Endodermal cell (in vitro differentiated cells): ENCODE data around the gene IFT27. TPM values are rescaled to one million over a fixed set of nuclear protein-coding genes. Genes with fewer than 3 reads are reported as not detected.

Source experiments
- DNase-seq: peaks from one replicate; pipeline ENCODE4 v3.0.0-alpha.2; 2017
- H3K27ac ChIP-seq: 2 replicates; pipeline ENCODE4 v1.5.1; 2013; ENCODE audit warnings: mild to moderate bottlenecking, low read depth, low read length, moderate library complexity
- H3K27me3 ChIP-seq: 2 replicates; pipeline ENCODE4 v1.6.1; 2013; ENCODE audit warnings: mild to moderate bottlenecking, low read length, moderate library complexity; ENCODE audit not compliant: insufficient read depth, control insufficient read depth, poor library complexity, severe bottlenecking
- H3K36me3 ChIP-seq: 2 replicates; pipeline ENCODE4 v1.7.0; 2013; ENCODE audit warnings: mild to moderate bottlenecking, low read length, moderate library complexity; ENCODE audit not compliant: control insufficient read depth, insufficient read depth
- H3K4me1 ChIP-seq: one replicate; pipeline ENCODE4 v1.7.0; 2013; ENCODE audit warnings: low read length; ENCODE audit not compliant: control insufficient read depth, insufficient read depth
- H3K4me3 ChIP-seq: 2 replicates; pipeline ENCODE4 v1.5.1; 2013; ENCODE audit warnings: mild to moderate bottlenecking, low read length, moderate library complexity
- H3K9ac ChIP-seq: 2 replicates; pipeline ENCODE4 v1.6.1; 2013; ENCODE audit warnings: mild to moderate bottlenecking, low read length, moderate library complexity; ENCODE audit not compliant: poor library complexity, severe bottlenecking; ENCODE audit errors: extremely low read depth
- H3K9me3 ChIP-seq: 2 replicates; pipeline ENCODE4 v1.6.1; 2013; ENCODE audit warnings: mild to moderate bottlenecking, low read length, moderate library complexity; ENCODE audit not compliant: control insufficient read depth
- H3K27ac Mint-ChIP-seq: 2 replicates; pipeline ENCODE4 v1.8.0; 2020; ENCODE audit warnings: mixed read lengths
- H3K27me3 Mint-ChIP-seq: 2 replicates; pipeline ENCODE4 v1.8.0; 2021; ENCODE audit warnings: mild to moderate bottlenecking, mixed read lengths; ENCODE audit not compliant: insufficient read depth
- H3K36me3 Mint-ChIP-seq: 2 replicates; pipeline ENCODE4 v1.8.0; 2020; ENCODE audit warnings: low read depth, mixed read lengths
- H3K4me1 Mint-ChIP-seq: 2 replicates; pipeline ENCODE4 v1.8.0; 2020; ENCODE audit warnings: mixed read lengths
- H3K4me3 Mint-ChIP-seq: 2 replicates; pipeline ENCODE4 v1.8.0; 2020; ENCODE audit warnings: mild to moderate bottlenecking, moderate library complexity, mixed read lengths
- H3K9me3 Mint-ChIP-seq: 2 replicates; pipeline ENCODE4 v1.8.0; 2020; ENCODE audit warnings: mild to moderate bottlenecking, mixed read lengths
- CTCF ChIP-seq: fragments of 200-600 bp; sonication (generic); conservative IDR thresholded peaks from 2 replicates; pipeline ENCODE4 v1.5.0; 2021; ENCODE audit warnings: antibody characterized with exemption, mild to moderate bottlenecking
- WGBS, 2 experiments: methylation state at CpG; one replicate each; pipeline versions ENCODE4 v1.1.5 to v1.1.7; 2013; ENCODE audit warnings: missing lambda C conversion rate in 2 of 2, mixed read lengths in 1 of 2; ENCODE audit not compliant: insufficient coverage in 1 of 2, insufficient read length in 1 of 2; 5-methylcytosine and 5-hydroxymethylcytosine counted together
- total RNA-seq, 2 donors: library from RNA; stranded (reverse); fragmentation: NEBNext Ultra II Directional in 1 of 2; extraction: Animal tissue kit (Norgen Biotek cat#: 25700) in 1 of 2; gene quantifications; 2 replicates in 1 of 2; 3 replicates in 1 of 2; pipeline ENCODE4 v1.2.1, GENCODE V29; 2021

The IFT27 gene
- total RNA-seq, 2 donors from 2014 or later = 49.8 to 65.2 TPM

- no peak for TF ChIP-seq CTCF
- H3K4me3 ChIP-seq = no peak overlapping the region
- no peaks in the 10 kb centered on the region for H3K4me1 ChIP-seq
- peak; percentile 86 for DNase-seq
- no peak overlapping the region for H3K4me3 Mint-ChIP-seq
- no peaks in the 10 kb centered on the region for H3K36me3 Mint-ChIP-seq
- peaks cover 14% of the 10 kb centered on the region for H3K4me1 Mint-ChIP-seq
- no peak overlapping the region for H3K27ac ChIP-seq
- H3K27ac Mint-ChIP-seq = peak overlapping the region; percentile 93
- no peaks in the 10 kb centered on the region for H3K9me3 Mint-ChIP-seq
- 71 to 75% methylated on average over 2 to 6 of the region's 6 CpGs for WGBS, 2 experiments
- no peaks in the 10 kb centered on the region for H3K36me3 ChIP-seq
- H3K27me3 Mint-ChIP-seq = peaks cover 36% of the 10 kb centered on the region
- no peaks in the 10 kb centered on the region for H3K9me3 ChIP-seq
- H3K27me3 ChIP-seq = peaks cover 28% of the 10 kb centered on the region
- H3K9ac ChIP-seq = peak overlapping the region; percentile 39
Observed at GRCh38 chr22:36822581-36822980, 46.7 kb upstream of the IFT27 start.

DNA sequence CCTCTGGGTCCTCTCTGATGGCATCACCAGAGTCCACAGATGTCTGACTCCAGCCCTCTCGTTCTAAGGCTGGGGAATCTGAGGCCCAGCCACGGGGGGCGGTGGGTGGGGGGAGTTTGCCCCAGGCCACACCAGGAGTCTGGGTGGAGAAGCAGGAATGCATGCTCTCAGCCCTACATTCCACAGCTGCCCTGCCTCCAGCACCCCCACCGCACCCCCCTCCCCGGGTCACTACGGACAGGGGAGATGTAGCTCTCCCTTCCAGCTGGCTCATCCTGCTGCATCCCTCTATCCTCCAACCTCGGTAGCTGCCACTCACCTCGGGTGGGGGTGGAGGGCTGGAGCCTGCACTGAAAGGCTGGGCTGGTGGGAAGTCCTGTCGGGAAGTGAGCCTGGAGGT, 43.2 kb upstream of the IFT27 start:
- Histone ChIP-seq H3K36me3 (no peaks in the 10 kb centered on the region), H3K27me3 (peaks cover 62% of the 10 kb centered on the region), H3K4me3 (no peak overlapping the region), H3K9me3 (no peaks in the 10 kb centered on the region), H3K27ac (no peak overlapping the region), H3K4me1 (no peaks in the 10 kb centered on the region), H3K9ac (no peak overlapping the region)
- peaks cover 70% of the 10 kb centered on the region for H3K27me3 Mint-ChIP-seq
- H3K9me3 Mint-ChIP-seq = no peaks in the 10 kb centered on the region
- no peak overlapping the region for H3K4me3 Mint-ChIP-seq
- H3K27ac Mint-ChIP-seq = no peak overlapping the region
- H3K36me3 Mint-ChIP-seq = no peaks in the 10 kb centered on the region
- WGBS, 2 experiments = 46 to 68% methylated on average over 4 to 9 of the region's 9 CpGs
- TF ChIP-seq CTCF = no peak
- DNase-seq = peak; percentile 72
- peaks cover 8% of the 10 kb centered on the region for H3K4me1 Mint-ChIP-seq

- Histone ChIP-seq H3K27me3 (peaks cover 72% of the 10 kb centered on the region), H3K4me1 (no peaks in the 10 kb centered on the region), H3K9ac (no peak overlapping the region), H3K27ac (no peak overlapping the region), H3K36me3 (no peaks in the 10 kb centered on the region), H3K4me3 (no peak overlapping the region), H3K9me3 (no peaks in the 10 kb centered on the region)
- 89 to 95% methylated on average over 6 of the region's 6 CpGs for WGBS, 2 experiments
- Mint-ChIP-seq H3K27ac (no peak overlapping the region), H3K36me3 (no peaks in the 10 kb centered on the region), H3K4me3 (no peak overlapping the region), H3K27me3 (peaks cover 76% of the 10 kb centered on the region), H3K9me3 (no peaks in the 10 kb centered on the region), H3K4me1 (peaks cover 9% of the 10 kb centered on the region)
- DNase-seq = no peak
- TF ChIP-seq CTCF = no peak
Observed at GRCh38 chr22:36818010-36818642, 42.2 kb upstream of the IFT27 start.
